Measurements from ENCODE around the gene CLC.
A peak's percentile ranks its signal among the peaks of the same experiment; 100 is the strongest.
"Not testable (repeated sequence)": the region's sequence is repeated elsewhere in the genome, so short reads cannot be mapped to it uniquely, and the experiment has no call there.

Gene CLC

GRCh38 chr19:39737891-39738290 is at the start of gene CLC:
Gene CLC (minus strand): TSS chr19:39738029. CDS start chr19:39737952, 77 bp downstream.
- H3K4me3 ChIP-seq (ENCODE audit: low read length): no peak within 1 kb of the TSS
- no peak for TF ChIP-seq CTCF (IDR thresholded peaks at IDR 0.05; ENCODE audit: insufficient read depth, low read depth, low read length, missing control alignments)
- DNase-seq (ENCODE audit: low read depth): no peak

- no peak overlapping the region for H3K4me3 ChIP-seq (ENCODE audit: low read length)
- TF ChIP-seq CTCF (IDR thresholded peaks at IDR 0.05; ENCODE audit: insufficient read depth, low read depth, low read length, missing control alignments): no peak
- no peak for DNase-seq (ENCODE audit: low read depth)
Measured at GRCh38 chr19:39780894-39781293, 43.1 kb upstream of the CLC start.

GRCh38 chr19:39778763-39779162 is 40.9 kb upstream of the CLC start, which contains the start of gene LEUTX:
Gene LEUTX (plus strand): TSS chr19:39778854. CDS start chr19:39778921, 67 bp downstream.
- no peak within 1 kb of the TSS for H3K4me3 ChIP-seq (ENCODE audit: low read length)
- DNase-seq (ENCODE audit: low read depth): no peak
- TF ChIP-seq CTCF (IDR thresholded peaks at IDR 0.05; ENCODE audit: insufficient read depth, low read depth, low read length, missing control alignments): no peak

- TF ChIP-seq CTCF (IDR thresholded peaks at IDR 0.05; ENCODE audit: insufficient read depth, low read depth, low read length, missing control alignments): no peak
- no peak overlapping the region for H3K4me3 ChIP-seq (ENCODE audit: low read length)
- DNase-seq (ENCODE audit: low read depth): no peak
Measured at GRCh38 chr19:39768786-39769185, 31.0 kb upstream of the CLC start.

- TF ChIP-seq CTCF (IDR thresholded peaks at IDR 0.05; ENCODE audit: insufficient read depth, low read depth, low read length, missing control alignments): no peak
- H3K4me3 ChIP-seq (ENCODE audit: low read length): no peak overlapping the region
- peak; percentile 2 for DNase-seq (ENCODE audit: low read depth)
Measured at GRCh38 chr19:39768334-39768733, 30.5 kb upstream of the CLC start.

GRCh38 chr19:39765091-39766076 is 27.6 kb upstream of the CLC start:
- peak; percentile 45 for DNase-seq (ENCODE audit: low read depth)
- peak; percentile 74 for TF ChIP-seq CTCF (IDR thresholded peaks at IDR 0.05; ENCODE audit: insufficient read depth, low read depth, low read length, missing control alignments)
- no peak overlapping the region for H3K4me3 ChIP-seq (ENCODE audit: low read length)

GRCh38 chr19:39761851-39762250 is 24.0 kb upstream of the CLC start:
- DNase-seq (ENCODE audit: low read depth); H3K4me3 ChIP-seq (ENCODE audit: low read length): not testable (repeated sequence)
